HG02973 (cell line): ENCODE results near the gene TNFSF11.
"Not testable (repeated sequence)": the region's sequence is repeated elsewhere in the genome, so short reads cannot be mapped to it uniquely, and the experiment has no call there.

Experiments
- ATAC-seq: cut with Tn5 transposase; IDR thresholded peaks from one replicate; pipeline ENCODE4 v1.9.1; 2021; ENCODE audit warnings: moderate library complexity; ENCODE audit not compliant: unreplicated experiment

Gene TNFSF11

DNA sequence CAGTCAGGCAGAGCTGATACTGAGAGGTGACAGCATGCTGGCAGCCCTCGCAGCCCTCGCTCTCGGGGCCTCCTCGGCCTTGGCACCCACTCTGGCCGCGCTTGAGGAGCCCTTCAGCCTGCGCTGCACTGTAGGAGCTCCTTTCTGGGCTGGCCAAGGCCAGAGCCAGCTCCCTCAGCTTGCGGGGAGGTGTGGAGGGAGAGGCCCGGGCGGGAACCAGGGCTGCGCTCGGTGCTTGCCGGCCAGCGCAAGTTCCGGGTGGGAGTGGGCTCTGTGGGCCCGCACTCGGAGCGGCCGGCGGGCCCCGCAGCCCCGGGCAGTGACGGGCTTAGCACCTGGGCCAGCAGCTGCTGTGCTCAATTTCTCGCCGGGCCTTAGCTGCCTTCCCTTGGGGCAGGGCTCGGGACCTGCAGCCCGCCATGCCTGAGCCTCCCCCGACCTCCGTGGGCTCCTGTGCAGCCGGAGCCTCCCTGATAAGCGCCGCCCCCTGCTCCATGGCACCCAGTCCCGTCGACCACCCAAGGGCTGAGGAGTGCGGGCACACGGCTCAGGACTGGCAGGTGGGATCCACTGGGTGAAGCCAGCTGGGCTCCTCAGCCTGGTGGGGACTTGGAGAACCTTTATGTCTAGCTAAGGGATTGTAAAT, 14.3 kb upstream of the TNFSF11 start:
- ATAC-seq: not testable (repeated sequence)

DNA sequence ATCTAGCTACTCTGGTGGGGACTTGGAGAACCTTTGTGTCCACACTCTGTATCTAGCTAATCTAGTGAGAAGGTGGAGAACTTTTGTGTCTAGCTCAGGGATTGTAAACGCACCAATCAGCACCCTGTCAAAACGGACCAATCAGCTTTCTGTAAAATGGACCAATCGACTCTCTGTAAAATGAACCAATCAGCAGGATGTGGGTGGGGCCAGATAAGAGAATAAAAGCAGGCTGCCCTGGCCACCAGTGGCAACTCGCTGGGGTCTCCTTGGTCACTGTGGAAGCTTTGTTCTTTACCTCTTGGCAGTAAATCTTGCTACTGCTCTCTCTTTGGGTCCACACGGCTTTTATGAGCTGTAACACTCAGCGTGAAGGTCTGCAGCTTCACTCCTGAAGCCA, 13.6 kb upstream of the TNFSF11 start:
- ATAC-seq: not testable (repeated sequence)

DNA sequence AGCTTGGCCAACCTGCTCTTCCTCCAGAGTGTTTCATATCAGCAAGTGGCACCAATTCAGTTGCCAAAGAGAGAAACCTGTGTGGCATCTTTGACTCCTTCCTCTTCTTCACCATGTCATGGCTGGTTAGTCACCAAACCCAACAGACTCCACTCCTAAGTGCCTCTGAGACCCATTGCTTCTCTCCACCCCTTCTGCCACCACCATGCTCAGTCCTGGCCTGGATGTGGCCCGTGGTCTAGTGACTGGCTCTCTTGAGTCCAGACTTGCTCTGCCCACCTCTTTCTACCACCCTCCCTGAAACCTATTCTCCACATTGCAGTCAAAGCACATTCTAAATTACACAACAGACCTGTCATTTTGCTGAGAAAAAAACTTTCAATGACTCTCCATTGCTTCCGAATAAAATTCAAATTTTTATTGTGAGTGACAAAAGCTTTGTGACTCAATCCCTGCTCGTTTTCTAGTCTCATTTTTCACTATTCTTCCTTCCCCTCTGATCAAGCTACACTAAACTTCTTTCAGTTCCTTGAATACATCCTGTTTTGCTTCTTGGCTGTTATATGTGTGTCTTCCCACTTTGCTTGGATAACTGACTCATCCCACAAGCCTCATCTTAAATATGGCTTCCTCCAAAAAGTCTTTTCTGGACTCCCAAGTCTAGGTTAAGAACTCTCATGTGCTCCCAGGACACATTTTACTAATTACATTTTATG, 12.0 kb upstream of the TNFSF11 start:
- no peak for ATAC-seq

DNA sequence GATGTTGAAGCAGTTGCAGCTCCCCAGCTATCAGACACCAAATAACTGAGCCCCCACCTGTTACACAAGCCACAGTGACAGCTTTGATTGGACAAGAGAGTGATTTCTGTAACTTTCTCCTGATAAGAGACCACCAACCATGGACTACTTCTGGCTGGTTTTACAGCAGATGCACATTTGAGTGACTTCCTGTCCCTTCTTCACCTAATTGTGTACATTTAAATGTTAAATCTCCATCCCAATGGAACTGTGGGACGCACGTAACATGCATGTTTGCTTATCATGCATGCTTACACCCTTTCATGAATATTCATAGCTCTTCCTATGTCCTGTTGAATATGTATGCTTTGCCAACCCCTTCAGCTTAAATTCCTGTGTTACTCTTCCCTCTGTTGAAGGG, 6.0 kb upstream of the TNFSF11 start:
- no peak for ATAC-seq

DNA sequence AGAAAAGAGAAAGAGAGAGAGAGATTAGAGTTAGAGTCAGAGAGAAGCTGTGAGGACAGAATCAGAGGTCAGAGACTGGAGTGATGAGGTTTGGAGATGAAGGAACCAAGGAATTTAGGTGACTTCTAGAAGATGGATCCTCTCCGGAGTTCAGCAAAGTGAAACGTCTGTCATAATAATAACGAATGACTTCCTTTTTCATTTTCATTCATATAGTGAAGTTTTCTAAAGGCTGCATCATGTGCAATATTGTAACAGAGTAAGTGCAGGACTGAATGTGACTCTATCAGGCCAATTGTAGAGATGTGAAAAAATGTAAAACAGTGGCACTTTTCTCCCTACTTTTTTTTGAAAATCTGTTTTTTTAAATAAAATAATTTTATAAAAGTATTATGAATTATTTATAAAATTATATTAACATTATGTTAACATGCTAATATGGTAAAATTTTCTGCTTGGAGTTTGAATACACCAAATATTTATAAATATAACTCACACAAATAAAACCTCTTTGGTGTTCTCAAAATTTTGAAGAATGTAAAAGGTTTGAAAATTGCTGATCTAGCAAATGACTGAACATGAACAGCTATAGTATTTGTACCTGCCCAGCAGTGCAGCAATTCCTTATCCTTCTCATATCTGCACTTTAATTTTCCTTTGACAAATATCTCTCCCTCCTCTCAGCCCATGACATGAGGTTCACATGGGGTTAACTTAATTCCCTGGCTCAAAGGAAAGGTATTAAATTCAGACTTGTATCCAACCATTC, 4.2 kb upstream of the TNFSF11 start:
- ATAC-seq: no peak

DNA sequence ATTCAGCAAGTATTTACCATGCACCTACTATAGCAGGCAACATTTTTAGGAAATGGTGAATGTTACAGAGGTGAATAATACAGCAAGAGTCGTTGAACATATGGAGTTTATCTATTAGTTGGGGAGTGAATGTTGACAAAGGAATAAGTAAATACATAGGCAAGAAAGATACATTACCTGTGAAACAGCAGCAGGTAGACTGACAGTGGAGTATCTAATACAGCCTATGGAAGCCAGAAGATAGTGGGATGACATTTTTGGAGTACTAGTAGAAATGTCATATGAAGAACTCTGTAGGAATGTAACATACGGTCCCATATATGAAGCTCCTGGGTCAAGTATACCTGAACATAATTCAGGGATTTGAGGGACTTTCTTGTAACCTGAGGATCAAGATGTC, 2.1 kb upstream of the TNFSF11 start:
- ATAC-seq: no peak

DNA sequence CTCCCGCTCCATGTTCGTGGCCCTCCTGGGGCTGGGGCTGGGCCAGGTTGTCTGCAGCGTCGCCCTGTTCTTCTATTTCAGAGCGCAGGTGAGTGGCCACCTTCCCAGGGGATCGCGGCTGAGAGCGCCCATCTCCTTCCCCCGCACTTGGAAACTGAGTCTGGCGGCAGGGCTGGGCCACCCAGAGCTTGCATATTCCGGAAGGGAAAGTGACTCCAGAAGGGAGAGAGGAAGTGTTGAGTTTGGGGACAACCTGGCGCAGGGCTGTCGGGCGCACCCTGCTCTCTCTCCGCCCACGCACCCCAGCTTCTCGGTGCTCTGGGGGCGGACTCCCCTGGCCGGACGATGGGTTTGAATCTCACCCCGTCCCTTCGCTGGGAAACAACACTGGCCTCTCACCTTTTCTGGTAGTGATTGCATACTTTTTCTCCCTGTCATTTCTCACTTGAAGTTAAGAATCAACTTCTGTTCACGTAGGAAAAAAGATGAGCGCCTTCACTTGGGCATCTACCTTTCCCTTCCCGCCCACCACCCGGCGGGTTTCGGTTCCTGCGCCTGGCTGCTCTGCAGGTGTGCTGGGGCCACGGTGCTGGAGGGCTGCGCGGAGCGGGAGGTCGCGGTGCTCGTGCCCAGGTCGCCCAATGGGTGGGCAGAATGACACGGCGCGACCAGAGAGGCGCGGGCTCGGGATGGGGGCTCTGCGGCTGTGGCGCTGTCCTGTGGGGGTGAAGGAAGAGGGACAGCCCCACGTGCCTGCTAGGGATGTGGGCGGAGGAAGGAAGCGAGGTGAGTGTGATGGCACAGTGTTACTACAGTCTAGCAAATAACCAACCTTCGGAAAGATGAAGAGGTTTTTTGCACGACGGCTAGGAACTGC, 721 bp downstream of the TNFSF11 start:
- ATAC-seq: peak; percentile 55

DNA sequence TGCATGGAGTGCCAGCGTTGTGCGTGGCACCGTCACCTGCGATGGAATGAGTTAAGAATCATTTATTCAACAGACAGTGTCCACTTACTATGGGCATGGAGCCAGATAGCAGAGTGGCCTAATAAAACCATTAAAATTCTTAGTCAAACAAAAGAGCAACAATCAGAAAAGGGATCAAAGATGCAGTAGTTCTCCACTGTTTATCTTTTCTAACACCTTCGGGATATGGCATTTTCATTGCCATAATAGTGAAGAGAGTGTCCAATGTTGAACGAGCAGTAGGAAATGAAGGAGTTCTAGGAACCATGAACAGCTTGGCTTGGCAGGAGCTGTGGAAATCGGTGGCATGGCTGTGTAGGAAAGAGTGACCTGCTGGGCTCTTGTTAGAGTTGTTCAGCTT, 2.0 kb downstream of the TNFSF11 start:
- ATAC-seq: no peak

DNA sequence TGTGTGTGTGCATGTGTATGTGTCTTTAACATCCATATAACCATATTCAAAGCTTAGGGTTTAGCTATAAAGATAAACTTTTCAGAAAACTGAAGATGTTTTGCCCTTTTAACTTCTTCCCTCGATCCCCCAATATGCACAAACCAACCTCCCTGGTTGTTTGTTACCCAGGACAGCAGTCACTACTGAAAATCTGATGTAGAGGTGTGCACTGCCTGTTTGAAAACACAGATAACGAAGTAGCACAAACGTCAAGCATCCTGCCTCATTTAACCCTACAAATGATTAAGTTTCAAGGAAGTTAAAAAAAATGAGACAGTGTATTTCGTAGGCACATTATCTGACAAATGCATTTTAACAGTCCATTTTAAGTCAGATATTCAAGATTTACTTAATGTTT, 3.6 kb downstream of the TNFSF11 start:
- no peak for ATAC-seq

DNA sequence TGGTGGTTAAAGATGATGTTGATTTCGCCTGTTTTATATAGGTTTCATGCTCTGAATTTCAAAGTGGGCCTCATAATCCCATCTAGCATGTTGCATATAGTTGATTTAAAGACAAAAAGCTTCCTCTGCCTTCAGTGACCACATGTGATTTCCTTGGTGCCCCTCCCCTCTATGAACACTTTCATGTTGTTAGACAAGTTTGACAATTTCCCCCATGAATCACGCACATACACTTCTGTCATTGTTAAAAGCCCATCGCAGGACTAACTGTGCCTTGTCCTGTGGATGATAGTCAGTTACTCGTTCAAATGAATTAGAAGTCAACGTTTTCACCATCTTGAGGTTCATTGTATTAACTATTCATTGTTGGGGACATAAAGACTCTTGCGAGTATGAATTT, 6.7 kb downstream of the TNFSF11 start:
- ATAC-seq: no peak

DNA sequence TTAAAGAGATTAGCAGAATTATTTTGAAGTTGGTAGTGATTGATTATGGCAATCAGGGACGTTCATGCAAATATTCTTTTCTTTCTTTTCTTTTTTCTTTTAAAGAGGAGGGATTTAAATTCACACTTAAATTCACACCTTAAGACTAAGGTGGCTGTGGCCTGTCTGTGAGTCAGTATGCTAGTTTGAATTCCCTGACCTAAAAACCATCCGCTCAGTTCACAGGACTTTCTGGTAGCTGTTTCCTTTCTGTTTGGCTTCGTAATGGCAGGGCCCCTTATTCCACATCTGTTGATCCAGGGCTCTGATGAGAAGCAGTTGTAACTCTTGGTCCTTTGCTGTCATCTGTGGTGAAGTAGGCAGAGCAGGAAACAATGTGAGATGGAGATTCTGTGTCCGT, 7.5 kb downstream of the TNFSF11 start:
- no peak for ATAC-seq

DNA sequence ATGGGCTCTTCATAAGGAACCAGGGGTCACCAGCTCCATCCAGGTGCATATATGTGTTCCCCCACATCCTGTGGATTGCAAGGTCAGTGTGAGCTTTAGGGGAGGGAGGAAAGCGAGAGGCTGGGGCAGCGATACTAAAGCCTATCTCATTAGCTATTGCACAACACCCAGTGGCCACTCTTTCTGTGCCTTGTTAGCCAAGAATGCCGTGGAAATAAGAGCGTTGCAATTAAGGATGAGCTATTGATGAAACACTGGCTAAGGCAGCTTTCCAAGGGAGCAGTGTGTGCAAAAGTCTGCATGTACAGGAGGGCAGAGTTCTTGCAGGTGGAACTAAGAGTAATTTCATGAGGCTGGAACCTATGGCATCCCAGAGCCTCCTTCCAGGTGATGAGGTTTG, 17.6 kb downstream of the TNFSF11 start:
- no peak for ATAC-seq

DNA sequence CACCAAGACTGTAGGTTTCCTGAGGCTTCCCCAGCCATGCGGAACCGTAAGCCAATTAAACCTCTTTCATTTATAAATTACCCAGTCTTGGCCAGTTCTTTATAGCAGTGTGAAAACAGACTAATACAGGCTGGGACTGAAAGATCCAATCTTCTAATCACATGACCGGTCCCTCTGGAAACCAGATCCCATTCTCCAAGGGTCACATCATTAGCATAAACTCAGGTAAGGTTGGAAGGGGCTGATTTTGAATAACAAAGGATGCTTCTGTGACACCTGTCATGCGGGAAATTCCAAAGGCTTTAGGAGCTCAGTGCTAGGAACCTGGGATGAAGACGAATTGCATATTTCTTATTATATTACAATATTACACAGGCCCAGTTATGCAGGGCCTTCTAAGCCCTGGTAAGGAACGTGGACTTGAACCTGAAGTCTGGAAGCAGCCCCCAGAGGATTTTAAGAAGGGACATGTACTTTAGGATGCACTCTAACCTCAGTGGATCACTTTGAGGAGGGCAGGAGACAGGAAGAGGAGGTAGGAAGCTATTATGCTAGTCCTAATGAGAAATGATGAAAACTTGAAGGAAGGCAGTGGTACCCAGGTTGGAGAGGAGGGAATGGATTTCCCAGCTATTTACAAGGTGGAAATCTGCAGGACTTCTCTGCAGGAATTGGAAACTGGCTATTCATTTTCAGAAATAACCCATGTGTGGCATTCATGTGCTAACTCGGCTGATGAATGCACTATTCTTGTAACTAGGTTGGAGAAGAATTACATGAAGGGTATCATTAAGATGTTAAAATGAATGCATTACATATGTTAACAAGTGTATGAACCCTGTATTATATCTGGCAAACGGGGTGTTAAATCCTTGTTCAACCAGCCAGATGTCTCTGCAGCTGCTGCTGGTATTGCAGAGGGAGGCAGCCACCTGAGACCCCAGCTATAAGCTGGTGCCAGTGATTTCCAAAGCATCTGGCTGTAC, 19.3 kb downstream of the TNFSF11 start:
- ATAC-seq: no peak

DNA sequence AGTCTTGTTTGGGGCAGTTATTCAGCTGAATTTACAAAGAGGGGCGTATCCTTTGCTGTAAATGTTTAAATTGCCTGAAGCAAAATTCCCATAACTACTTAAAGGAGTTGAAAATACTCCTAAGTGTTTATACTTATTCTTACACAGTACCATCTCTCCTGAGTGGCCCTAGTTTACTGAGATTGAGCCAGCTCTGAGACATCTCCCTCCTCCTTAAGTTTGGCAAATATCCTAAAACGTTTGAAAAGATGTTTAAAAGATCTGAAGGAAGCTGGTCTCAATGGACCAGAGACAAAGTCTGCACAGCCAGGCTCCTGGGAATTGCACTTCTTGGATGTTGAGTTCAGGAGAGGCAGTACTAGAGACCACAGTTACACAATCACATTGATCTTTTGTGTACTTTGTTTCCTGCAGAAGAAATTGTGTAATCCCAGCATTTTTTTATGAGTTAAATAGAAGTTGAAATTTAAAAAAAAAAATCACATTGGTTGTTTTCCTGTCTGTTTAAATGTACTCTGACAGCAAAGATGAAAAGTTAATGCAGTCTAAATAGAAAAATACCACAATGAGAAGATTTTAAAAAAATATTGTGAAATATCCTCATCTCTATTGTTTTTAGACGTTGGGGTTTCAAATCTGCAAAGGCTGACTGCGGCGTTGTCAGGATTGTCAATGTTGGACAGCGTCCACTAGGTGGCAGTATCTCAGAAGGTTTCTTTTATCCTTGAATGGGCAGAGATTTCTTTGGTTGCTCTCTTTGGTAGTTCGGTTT, 20.7 kb downstream of the TNFSF11 start:
- ATAC-seq: no peak

DNA sequence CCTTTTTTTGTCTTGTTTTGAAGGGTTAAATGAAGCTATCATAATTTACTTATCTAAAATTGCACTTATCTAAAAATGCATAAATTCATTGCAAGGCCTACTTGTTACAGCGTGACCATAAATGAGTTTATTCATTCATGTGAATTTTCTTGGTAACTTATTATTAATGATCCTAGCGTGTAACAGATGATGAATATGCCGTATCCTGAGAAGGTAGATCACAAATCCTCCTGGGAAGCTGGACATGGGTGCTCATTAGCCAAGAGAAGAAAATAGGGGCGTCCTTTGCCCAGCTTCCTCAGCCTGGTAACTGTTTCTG, 21.3 kb downstream of the TNFSF11 start:
- ATAC-seq: no peak

DNA sequence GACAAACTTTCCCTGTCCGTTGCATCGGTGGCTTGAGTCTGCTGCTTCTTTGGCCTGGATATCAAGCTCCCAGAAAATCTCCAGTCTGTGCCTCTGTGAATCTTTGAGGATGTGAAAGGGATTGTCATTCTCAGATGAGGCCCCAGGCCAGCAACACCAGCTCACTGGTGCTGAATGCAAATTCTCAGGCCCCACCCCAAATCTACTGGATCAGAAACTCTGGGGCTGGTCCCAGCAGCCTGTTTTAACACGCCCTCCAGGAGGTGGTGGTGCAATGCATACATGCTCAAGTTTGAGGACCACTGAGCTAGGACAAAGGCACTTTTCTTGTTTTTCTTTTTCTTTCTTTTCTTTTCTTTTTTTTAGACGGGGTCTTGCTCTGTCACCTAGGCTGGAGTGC, 23.6 kb downstream of the TNFSF11 start:
- ATAC-seq: no peak

DNA sequence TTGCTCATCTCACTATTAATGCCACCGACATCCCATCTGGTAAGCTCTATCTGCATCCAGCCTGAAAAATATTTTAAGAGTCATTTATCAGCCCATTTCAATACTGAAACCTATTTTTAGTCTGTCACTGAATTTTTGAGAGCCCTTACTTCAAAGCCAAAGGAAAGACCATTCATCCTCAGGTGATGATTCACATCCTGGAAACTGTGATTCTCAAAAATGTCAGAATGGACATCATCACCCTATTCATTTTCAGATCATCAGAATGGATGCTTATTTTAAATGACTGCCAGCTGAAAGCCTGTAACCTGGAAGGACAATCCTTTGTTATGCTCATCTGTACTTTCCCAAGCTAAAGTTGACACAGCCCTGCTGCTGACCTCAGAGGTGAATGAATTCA, 27.0 kb downstream of the TNFSF11 start:
- ATAC-seq: no peak

DNA sequence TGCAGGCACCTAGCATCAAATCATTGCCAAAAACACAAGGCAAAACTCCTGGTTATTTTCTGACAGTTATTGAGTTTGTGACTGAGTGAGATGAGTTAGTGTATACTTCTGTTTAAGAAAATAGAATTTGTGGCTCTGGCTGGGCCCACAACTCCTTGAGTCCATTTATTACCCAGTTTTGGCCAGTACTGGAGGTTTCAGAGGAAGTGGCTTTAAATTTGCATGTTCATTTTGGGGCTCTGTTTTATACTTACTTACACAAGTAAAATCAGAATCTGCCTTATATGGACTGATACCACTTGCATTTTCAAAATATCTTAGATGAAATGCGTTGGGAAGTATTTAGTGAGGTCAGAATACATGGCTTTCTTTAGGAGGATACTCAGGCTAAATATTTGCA, 29.0 kb downstream of the TNFSF11 start:
- ATAC-seq: peak; percentile 75

DNA sequence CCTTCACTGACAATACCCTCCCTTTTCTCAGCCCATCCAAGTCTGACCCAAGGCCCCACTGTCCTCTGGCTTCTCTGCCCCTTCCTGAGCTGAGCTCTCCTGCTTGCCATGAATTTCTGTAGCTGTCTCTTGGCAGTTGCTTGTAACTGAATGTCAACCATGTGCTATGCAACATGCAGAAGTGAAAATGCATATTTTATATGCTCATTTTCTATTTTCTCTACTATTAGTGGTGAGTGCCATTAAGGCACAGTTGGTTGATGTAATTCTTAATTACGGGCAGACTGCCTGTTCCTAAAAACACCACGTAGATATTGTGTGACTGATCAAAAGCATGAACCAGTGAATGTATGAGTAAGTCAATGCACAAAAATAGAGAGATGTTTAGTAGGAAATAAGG, 29.6 kb downstream of the TNFSF11 start:
- ATAC-seq: no peak
